ENCODE measurements around the gene KCND3. TPM values are rescaled to one million over a fixed set of nuclear protein-coding genes. Genes with fewer than 3 reads are reported as not detected.

The KCND3 gene
- total and polyA plus RNA-seq, 8 donors, result 0.87 to 15.8 (median 4.5) TPM

GRCh38 chr1:111862599-111862998 lies 126.9 kb downstream of the KCND3 start:
- TF ChIP-seq CTCF (IDR thresholded peaks at IDR 0.05), result no peak
- TF ChIP-seq POLR2A (IDR thresholded peaks at IDR 0.05), result no peak
- TF ChIP-seq POLR2AphosphoS5 (IDR thresholded peaks at IDR 0.05), result no peak
- no peak for TF ChIP-seq EP300 (IDR thresholded peaks at IDR 0.05)

GRCh38 chr1:111861523-111861922 lies 127.9 kb downstream of the KCND3 start:
- WGBS, 5 donors, result 58 to 81% (median 69%) methylated on average over 6 of the region's 6 CpGs
- Histone ChIP-seq H3K27ac (no peak overlapping the region), H3K36me3 (no peaks in the 10 kb centered on the region), H3K27me3 (peaks cover 0 to 14% (median 6%) of the 10 kb centered on the region in 3 donors), H3K4me1 (no peaks in the 10 kb centered on the region), H3K4me3 (no peak overlapping the region), H3K9me3 (no peaks in the 10 kb centered on the region)
- TF ChIP-seq EP300 (IDR thresholded peaks at IDR 0.05) (no peak), POLR2A (IDR thresholded peaks at IDR 0.05) (no peak), CTCF (IDR thresholded peaks at IDR 0.05) (no peak), POLR2AphosphoS5 (IDR thresholded peaks at IDR 0.05) (no peak)
- intact Hi-C loops (cut with DNase I; ENCODE audit: low total_unique reads), result no loop called here
- no peak for DNase-seq

More at GRCh38 chr1:111862599-111862998, 126.9 kb downstream of the KCND3 start:
- Histone ChIP-seq H3K4me3 (no peak overlapping the region), H3K27ac (no peak overlapping the region), H3K9me3 (no peaks in the 10 kb centered on the region), H3K27me3 (peaks cover 0 to 12% (median 6%) of the 10 kb centered on the region in 3 donors), H3K4me1 (no peaks in the 10 kb centered on the region), H3K36me3 (no peaks in the 10 kb centered on the region)
- no peak for DNase-seq
- intact Hi-C loops (cut with DNase I; ENCODE audit: low total_unique reads), result no loop called here
- WGBS, 5 donors, result 76 to 87% (median 79%) methylated on average over 3 of the region's 3 CpGs

GRCh38 chr1:111857194-111857651 lies 132.2 kb downstream of the KCND3 start:
- no peak overlapping the region for H3K27ac ChIP-seq
- H3K36me3 ChIP-seq, result no peaks in the 10 kb centered on the region
- peak in 1 of 2 donors; percentile 19 for DNase-seq
- 76 to 81% (median 77%) methylated on average over 10 to 13 of the region's 13 CpGs for WGBS, 5 donors
- no peaks in the 10 kb centered on the region for H3K9me3 ChIP-seq
- no peak overlapping the region for H3K4me3 ChIP-seq
- H3K4me1 ChIP-seq, result no peaks in the 10 kb centered on the region
- H3K27me3 ChIP-seq, result peaks cover 0 to 24% (median 6%) of the 10 kb centered on the region in 3 donors
- intact Hi-C loops (cut with DNase I; ENCODE audit: low total_unique reads), result no loop called here
- TF ChIP-seq EP300 (IDR thresholded peaks at IDR 0.05), result no peak
- no peak for TF ChIP-seq POLR2A (IDR thresholded peaks at IDR 0.05)
- no peak for TF ChIP-seq POLR2AphosphoS5 (IDR thresholded peaks at IDR 0.05)
- no peak for TF ChIP-seq CTCF (IDR thresholded peaks at IDR 0.05)

- peak in 1 of 2 donors; percentile 24 for DNase-seq
- TF ChIP-seq CTCF (IDR thresholded peaks at IDR 0.05) (no peak), EP300 (IDR thresholded peaks at IDR 0.05) (no peak), POLR2A (IDR thresholded peaks at IDR 0.05) (no peak), POLR2AphosphoS5 (IDR thresholded peaks at IDR 0.05) (no peak)
- H3K27ac ChIP-seq, result no peak overlapping the region
- H3K4me3 ChIP-seq, result no peak overlapping the region
- intact Hi-C loops (cut with DNase I; ENCODE audit: low total_unique reads), result no loop called here
- no peaks in the 10 kb centered on the region for H3K36me3 ChIP-seq
- H3K4me1 ChIP-seq, result no peaks in the 10 kb centered on the region
- 50 to 58% (median 53%) methylated on average over 12 to 13 of the region's 13 CpGs for WGBS, 5 donors
- no peaks in the 10 kb centered on the region for H3K9me3 ChIP-seq
- H3K27me3 ChIP-seq, result peaks cover 0 to 24% (median 6%) of the 10 kb centered on the region in 3 donors
Measured at GRCh38 chr1:111856411-111857185, 132.9 kb downstream of the KCND3 start.
